ENCODE results near the gene RABAC1.
"Not testable (repeated sequence)": the region's sequence is repeated elsewhere in the genome, so short reads cannot be mapped to it uniquely, and the experiment has no call there.

Gene RABAC1

GRCh38 chr19:41927497-41928192 is 31.5 kb downstream of the RABAC1 start:
- no peak for DNase-seq

DNA sequence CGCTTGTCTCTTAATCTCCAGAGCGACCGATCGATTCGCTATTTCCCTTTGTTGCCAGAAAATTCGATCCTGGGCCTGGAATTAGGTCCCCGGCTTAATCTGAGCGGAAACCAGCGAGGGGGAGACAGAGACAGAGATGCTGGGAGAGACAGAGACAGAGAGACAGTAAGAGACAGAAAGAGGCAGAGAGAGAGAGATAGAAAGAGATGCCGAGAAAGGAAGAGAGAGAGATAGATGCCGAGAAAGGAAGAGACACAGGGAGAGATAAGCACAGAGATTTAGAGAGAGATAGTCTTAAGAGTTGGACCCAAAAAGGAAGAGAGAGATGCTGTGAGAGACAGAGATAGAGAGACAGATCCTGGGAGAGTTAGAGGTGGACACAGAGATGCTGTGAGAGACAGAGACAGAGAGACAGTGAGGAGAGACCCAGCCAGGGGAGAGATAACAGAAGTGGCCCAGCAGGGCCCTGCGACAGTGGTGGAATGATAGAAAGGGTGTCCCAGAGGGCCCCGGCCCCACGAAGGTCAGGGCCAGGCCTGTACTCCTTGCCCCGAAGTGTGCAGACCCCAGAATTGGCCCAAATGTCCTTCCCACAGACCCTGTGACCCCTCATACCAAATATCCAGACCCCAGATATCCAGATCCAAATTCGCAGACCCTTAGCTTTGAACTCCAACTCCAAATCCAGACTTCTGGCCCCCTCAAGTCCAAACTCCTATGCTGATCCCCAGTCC is 32.2 kb downstream of the RABAC1 start:
- no peak for DNase-seq

DNA sequence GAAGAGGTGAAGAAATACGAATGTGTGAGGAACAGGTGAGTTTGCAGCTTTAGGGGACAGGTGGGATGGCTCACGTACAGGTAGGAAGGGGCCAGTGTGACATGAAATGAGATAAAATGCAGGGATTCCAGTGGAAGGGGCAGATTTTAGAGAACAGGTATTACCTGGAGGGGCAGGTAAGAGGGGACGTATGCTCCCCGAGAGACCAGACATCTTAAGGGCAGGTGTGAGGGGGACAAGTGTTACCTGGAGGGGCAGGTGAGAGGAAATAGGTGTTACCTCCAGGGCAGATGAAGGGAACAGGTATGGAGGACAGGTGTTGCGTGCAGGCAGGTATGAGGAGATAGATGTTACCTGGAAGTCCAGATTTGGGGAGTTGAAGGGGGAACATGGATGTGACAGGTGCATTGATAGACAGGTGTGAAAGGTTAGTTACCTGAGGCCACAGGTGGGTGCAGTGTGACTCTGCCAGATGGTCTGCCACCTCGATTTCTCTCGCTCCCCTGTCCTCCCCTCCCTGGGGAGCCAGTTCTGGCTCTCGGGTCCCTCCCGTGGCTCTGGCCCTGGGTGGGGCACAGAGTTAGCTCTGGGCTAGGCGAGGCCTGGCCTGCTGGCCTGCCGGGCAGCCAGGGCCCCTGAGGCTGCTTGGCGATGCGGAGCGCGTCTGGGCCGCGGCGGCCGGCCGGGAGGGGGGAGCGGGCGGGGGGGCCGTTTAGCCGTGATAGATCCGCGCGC is 32.9 kb downstream of the RABAC1 start:
- DNase-seq: no peak

DNA sequence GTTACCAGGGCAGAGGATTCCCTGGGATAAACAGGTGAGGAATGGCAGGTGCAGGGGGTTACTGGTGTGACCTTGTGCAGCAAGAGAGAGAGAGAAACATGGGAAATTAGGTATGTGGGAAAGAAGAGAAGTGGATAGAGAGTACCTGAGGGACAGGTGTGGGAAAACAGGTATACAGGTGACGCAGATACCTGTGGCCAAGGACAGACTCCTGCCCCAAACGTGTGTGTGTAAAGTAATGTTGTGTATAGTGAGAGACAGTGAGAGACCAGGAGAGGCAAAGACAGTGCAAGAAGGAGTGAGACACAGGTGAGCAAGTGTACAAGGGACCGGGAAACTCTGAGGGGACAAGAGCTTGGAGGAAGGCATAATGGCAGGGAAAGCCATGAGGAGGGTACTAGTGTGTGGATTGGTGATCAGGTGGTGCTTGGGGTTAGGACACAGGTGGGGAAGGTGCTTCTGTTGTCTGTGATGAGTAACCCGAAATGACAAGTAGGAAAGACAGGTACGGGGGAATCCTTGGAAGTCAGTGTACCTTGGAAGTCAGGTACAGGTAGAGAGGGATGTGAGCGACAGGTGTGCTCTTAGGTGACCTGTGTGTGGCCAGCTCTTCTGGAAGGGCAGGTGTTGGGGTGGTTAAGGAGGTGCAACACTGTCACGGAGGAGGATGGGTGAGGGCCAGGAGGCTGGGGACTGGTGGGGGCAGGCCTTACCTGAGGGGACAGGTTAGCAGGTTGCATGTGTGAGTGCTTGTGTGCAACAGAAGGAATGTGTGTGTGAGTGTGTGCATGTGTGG is 33.7 kb downstream of the RABAC1 start:
- DNase-seq: no peak

GRCh38 chr19:41924151-41925145 is 34.7 kb downstream of the RABAC1 start:
- DNase-seq: no peak

DNA sequence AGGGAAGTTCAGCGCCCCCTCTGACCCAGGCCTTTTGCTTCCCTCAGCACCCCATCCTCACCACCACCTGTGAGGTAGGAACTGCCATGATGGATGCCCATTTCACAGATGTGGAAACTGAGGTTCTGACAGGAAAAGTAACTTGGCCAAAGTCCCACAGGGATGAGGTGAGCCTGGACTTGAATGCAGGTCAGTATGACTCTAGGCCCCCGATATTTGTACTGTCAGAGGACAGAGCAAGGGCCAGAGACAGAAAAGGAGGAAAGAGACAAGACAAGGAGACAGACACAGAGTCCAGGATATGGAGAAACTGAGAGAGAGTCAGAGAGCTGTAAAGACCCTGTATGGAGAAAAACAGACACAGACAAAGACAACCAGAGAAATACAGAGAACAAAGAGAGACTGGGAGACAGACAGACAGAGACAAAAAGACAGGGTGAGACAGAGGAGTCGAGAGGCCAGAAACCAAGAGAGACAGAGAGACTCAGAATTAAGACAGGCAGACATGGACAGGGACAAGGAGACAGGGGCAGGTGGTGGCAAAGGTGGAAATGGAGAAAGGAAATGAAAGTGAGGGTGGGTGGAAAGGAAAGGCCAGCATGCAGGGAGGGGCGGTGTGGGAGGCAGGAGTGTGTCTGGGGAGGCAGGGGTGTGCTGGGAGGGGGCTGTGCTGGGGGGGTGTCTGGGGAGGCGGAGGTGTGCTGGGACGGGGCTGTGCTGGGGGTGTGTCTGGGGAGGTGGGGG is 35.9 kb downstream of the RABAC1 start:
- DNase-seq: no peak

GRCh38 chr19:41922585-41922984 is 36.5 kb downstream of the RABAC1 start:
- DNase-seq: no peak

GRCh38 chr19:41921577-41922576 is 37.2 kb downstream of the RABAC1 start:
- DNase-seq: no peak

- DNase-seq: no peak
Observed at GRCh38 chr19:41920882-41921576, 38.1 kb downstream of the RABAC1 start.

DNA sequence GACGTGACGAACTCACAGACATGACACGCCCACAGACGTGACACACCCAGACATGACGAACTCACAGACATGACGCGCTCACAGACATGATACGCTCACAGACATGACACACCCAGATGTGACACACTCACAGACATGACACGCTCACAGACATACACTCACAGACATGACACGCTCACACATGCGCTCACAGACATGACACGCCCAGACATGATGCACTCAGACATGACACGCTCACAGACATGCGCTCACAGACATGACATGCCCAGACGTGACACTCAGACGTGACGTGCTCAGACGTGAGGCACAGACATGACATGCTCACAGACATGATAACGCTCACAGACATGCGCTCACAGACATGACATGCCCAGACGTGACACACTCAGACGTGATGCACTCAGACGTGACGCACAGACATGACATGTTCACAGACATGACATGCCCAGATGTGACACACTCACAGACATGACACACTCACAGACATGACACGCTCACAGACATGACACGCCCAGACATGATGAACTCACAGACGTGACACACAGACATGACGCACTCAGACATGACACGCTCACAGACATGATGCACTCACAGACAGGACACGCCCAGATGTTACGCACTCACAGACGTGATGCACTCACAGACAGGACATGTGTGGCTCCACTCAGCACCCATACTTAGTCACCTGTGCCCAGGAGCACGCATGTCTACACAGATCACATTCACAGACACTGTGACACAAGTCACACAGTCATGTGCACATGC is 39.0 kb downstream of the RABAC1 start:
- no peak for DNase-seq

- no peak for DNase-seq
Observed at GRCh38 chr19:41918653-41919244, 40.4 kb downstream of the RABAC1 start.

DNA sequence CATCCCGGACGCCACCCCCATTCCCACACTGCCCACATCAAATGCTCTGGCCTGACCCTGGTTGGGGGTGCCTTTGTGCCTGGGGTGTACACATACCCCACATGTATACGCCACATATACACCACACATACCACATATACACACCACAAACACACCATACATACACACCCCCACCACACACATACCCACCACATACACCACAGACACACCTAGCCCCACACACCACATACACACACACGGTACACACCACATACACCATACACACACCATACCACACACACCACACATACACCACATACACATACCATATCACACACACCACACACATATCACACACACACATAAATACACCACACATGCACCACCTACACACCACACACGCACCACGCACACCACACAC is 41.0 kb downstream of the RABAC1 start:
- no peak for DNase-seq

GRCh38 chr19:41917676-41918075 is 41.4 kb downstream of the RABAC1 start:
- no peak for DNase-seq

GRCh38 chr19:41915776-41916414 is 43.2 kb downstream of the RABAC1 start:
- DNase-seq: no peak

GRCh38 chr19:41915021-41915775 is 43.9 kb downstream of the RABAC1 start:
- no peak for DNase-seq

DNA sequence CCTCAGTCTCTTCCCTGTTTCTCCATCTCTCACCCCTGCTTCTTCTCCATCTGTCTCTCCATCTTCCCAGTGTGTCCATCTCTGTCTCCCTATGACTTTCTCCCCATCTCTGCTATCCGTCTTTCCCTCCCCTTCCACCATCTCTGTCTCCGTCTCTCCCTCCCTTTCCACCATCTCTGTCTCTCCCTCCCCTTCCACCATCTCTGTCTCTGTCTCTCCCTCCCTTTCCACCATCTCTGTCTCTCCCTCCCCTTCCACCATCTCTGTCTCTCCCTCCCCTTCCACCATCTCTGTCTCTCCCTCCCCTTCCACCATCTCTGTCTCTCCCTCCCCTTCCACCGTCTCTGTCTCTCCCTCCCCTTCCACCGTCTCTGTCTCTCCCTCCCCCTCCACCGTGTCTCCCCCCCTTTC is 44.7 kb downstream of the RABAC1 start:
- DNase-seq: not testable (repeated sequence)
